Measurements from ENCODE around the gene TEAD2. TPM values are rescaled to one million over a fixed set of nuclear protein-coding genes. Genes with fewer than 3 reads are reported as not detected.
"Not testable (repeated sequence)": the region's sequence is repeated elsewhere in the genome, so short reads cannot be mapped to it uniquely, and the experiment has no call there.

Gene TEAD2
- total RNA-seq, 1 experiment from 2014 or later, result 72.3 TPM

GRCh38 chr19:49335071-49335783 lies 27.0 kb downstream of the TEAD2 start, which contains the start of gene CD37:
Gene CD37 (plus strand): TSS chr19:49335406. CDS start chr19:49335541, 135 bp downstream.
- Histone ChIP-seq H3K9me3 (replicated peaks) (no peaks in the 10 kb centered on the region), H3K36me3 (0 out of 2 replicates have a peak, but pooled peaks cover under 1% of the 10 kb centered on the region), H3K27ac (no peak within 1 kb of the TSS), H3K4me1 (no peaks in the 10 kb centered on the region), H3K4me3 (no peak within 1 kb of the TSS), H3K27me3 (no peaks in the 10 kb centered on the region)
- no peak for DNase-seq

GRCh38 chr19:49333811-49334288 lies 28.4 kb downstream of the TEAD2 start:
- no peak overlapping the region for H3K27ac ChIP-seq
- H3K36me3 ChIP-seq, result no peaks in the 10 kb centered on the region
- H3K27me3 ChIP-seq, result no peaks in the 10 kb centered on the region
- H3K4me1 ChIP-seq, result no peaks in the 10 kb centered on the region
- DNase-seq, result no peak
- no peak overlapping the region for H3K4me3 ChIP-seq
- H3K9me3 ChIP-seq (replicated peaks), result no peaks in the 10 kb centered on the region

- Histone ChIP-seq H3K27me3 (no peaks in the 10 kb centered on the region), H3K4me1 (no peaks in the 10 kb centered on the region), H3K36me3 (no peaks in the 10 kb centered on the region), H3K27ac (no peak overlapping the region), H3K9me3 (replicated peaks) (no peaks in the 10 kb centered on the region), H3K4me3 (no peak overlapping the region)
- no peak for DNase-seq
Measured at GRCh38 chr19:49333418-49333805, 28.8 kb downstream of the TEAD2 start.

- H3K4me3 ChIP-seq, DNase-seq: not testable (repeated sequence)
Measured at GRCh38 chr19:49332691-49333417, 29.4 kb downstream of the TEAD2 start.

GRCh38 chr19:49331616-49332055 lies 30.6 kb downstream of the TEAD2 start:
- Histone ChIP-seq H3K36me3 (no peaks in the 10 kb centered on the region), H3K9me3 (replicated peaks) (no peaks in the 10 kb centered on the region), H3K27ac (no peak overlapping the region), H3K27me3 (no peaks in the 10 kb centered on the region), H3K4me3 (no peak overlapping the region), H3K4me1 (no peaks in the 10 kb centered on the region)
- DNase-seq, result peak; percentile 51 to 73

More at GRCh38 chr19:49332691-49333417, 29.4 kb downstream of the TEAD2 start:
- not testable (repeated sequence) for H3K27me3 ChIP-seq; H3K4me1 ChIP-seq; H3K36me3 ChIP-seq; H3K27ac ChIP-seq; H3K9me3 ChIP-seq (replicated peaks)

- not testable (repeated sequence) for H3K9me3 ChIP-seq (replicated peaks); H3K27ac ChIP-seq; H3K36me3 ChIP-seq; H3K27me3 ChIP-seq; H3K4me1 ChIP-seq; DNase-seq; H3K4me3 ChIP-seq
Measured at GRCh38 chr19:49331187-49331586, 31.0 kb downstream of the TEAD2 start.

GRCh38 chr19:49328741-49329140 lies 33.5 kb downstream of the TEAD2 start:
- H3K4me3 ChIP-seq, result no peak overlapping the region
- DNase-seq, result no peak
- 0 out of 2 replicates have a peak, but pooled peaks cover 2% of the 10 kb centered on the region for H3K36me3 ChIP-seq
- no peaks in the 10 kb centered on the region for H3K27me3 ChIP-seq
- H3K9me3 ChIP-seq (replicated peaks), result no peaks in the 10 kb centered on the region
- no peak overlapping the region for H3K27ac ChIP-seq
- no peaks in the 10 kb centered on the region for H3K4me1 ChIP-seq

GRCh38 chr19:49327878-49328544 lies 34.2 kb downstream of the TEAD2 start:
- peaks cover 6% of the 10 kb centered on the region; the same call in 1 of the 2 replicates for H3K9me3 ChIP-seq (replicated peaks)
- peak in 1 of 2 experiments; percentile 51 for DNase-seq

GRCh38 chr19:49326165-49326704 lies 36.0 kb downstream of the TEAD2 start:
- H3K9me3 ChIP-seq (replicated peaks), result peaks cover 9% of the 10 kb centered on the region; the same call in 1 of the 2 replicates
- no peak for DNase-seq
- H3K36me3 ChIP-seq, result 0 out of 2 replicates have a peak, but pooled peaks cover 2% of the 10 kb centered on the region
- H3K27ac ChIP-seq, result no peak overlapping the region
- no peaks in the 10 kb centered on the region for H3K27me3 ChIP-seq
- H3K4me1 ChIP-seq, result no peaks in the 10 kb centered on the region
- H3K4me3 ChIP-seq, result no peak overlapping the region

More at GRCh38 chr19:49327878-49328544, 34.2 kb downstream of the TEAD2 start:
- Histone ChIP-seq H3K4me3 (no peak overlapping the region), H3K27ac (no peak overlapping the region), H3K27me3 (no peaks in the 10 kb centered on the region), H3K4me1 (no peaks in the 10 kb centered on the region), H3K36me3 (0 out of 2 replicates have a peak, but pooled peaks cover 2% of the 10 kb centered on the region)

- H3K27ac ChIP-seq; DNase-seq; H3K36me3 ChIP-seq; H3K9me3 ChIP-seq (replicated peaks); H3K27me3 ChIP-seq; H3K4me1 ChIP-seq; H3K4me3 ChIP-seq: not testable (repeated sequence)
Measured at GRCh38 chr19:49325756-49326155, 36.5 kb downstream of the TEAD2 start.

GRCh38 chr19:49324801-49325576 lies 37.2 kb downstream of the TEAD2 start, which contains the start of gene SLC6A16:
Gene SLC6A16 (minus strand): TSS chr19:49325191. CDS start chr19:49311347, 13,844 bp downstream.
- no peak for DNase-seq
- Histone ChIP-seq H3K9me3 (replicated peaks) (peaks cover 9% of the 10 kb centered on the region; the same call in 1 of the 2 replicates), H3K27ac (no peak within 1 kb of the TSS)

GRCh38 chr19:49318296-49318695 lies 43.9 kb downstream of the TEAD2 start:
- no peak overlapping the region for H3K27ac ChIP-seq
- no peaks in the 10 kb centered on the region for H3K36me3 ChIP-seq
- no peaks in the 10 kb centered on the region for H3K4me1 ChIP-seq
- H3K9me3 ChIP-seq (replicated peaks), result peaks cover 12% of the 10 kb centered on the region; the same call in 1 of the 2 replicates
- no peaks in the 10 kb centered on the region for H3K27me3 ChIP-seq
- no peak overlapping the region for H3K4me3 ChIP-seq
- no peak for DNase-seq

More at GRCh38 chr19:49324801-49325576, 37.2 kb downstream of the TEAD2 start, which contains the start of gene SLC6A16:
- H3K36me3 ChIP-seq, result 0 out of 2 replicates have a peak, but pooled peaks cover 2% of the 10 kb centered on the region
- H3K27me3 ChIP-seq, result no peaks in the 10 kb centered on the region
- no peak within 1 kb of the TSS for H3K4me3 ChIP-seq
- no peaks in the 10 kb centered on the region for H3K4me1 ChIP-seq

GRCh38 chr19:49316284-49316683 lies 45.9 kb downstream of the TEAD2 start:
- no peak for DNase-seq
- Histone ChIP-seq H3K36me3 (no peaks in the 10 kb centered on the region), H3K4me3 (no peak overlapping the region), H3K27ac (no peak overlapping the region), H3K27me3 (no peaks in the 10 kb centered on the region), H3K4me1 (no peaks in the 10 kb centered on the region), H3K9me3 (replicated peaks) (peaks cover 7% of the 10 kb centered on the region; the same call in 1 of the 2 replicates)

All from SJCRH30 (cell line).